GM21825 (cell line): Measurements from ENCODE around the gene TMEM260.
A peak's percentile ranks its signal among the peaks of the same experiment; 100 is the strongest.

ENCODE experiments used
- ATAC-seq: cut with Tn5 transposase; IDR thresholded peaks from one replicate; pipeline ENCODE4 v1.9.1; 2021; ENCODE audit warnings: mild to moderate bottlenecking, moderate library complexity; ENCODE audit not compliant: unreplicated experiment

Gene TMEM260

GRCh38 chr14:56579345-56580220 is at the start of gene TMEM260:
Gene TMEM260, plus strand, starts transcription at chr14:56579798. Its CDS starts 117 bp downstream, at chr14:56579915.
- peak; percentile 87 for ATAC-seq

- ATAC-seq = no peak
Observed at GRCh38 chr14:56532546-56532945, 47.1 kb upstream of the TMEM260 start.

- ATAC-seq = no peak
Observed at GRCh38 chr14:56534656-56535055, 44.9 kb upstream of the TMEM260 start.

GRCh38 chr14:56539862-56540261 is 39.7 kb upstream of the TMEM260 start:
- no peak for ATAC-seq

- ATAC-seq = no peak
Observed at GRCh38 chr14:56543436-56543835, 36.2 kb upstream of the TMEM260 start.

GRCh38 chr14:56549721-56550120 is 29.9 kb upstream of the TMEM260 start:
- ATAC-seq = no peak

GRCh38 chr14:56552615-56553014 is 27.0 kb upstream of the TMEM260 start:
- ATAC-seq = no peak

GRCh38 chr14:56554301-56554700 is 25.3 kb upstream of the TMEM260 start:
- no peak for ATAC-seq

- no peak for ATAC-seq
Observed at GRCh38 chr14:56555921-56556570, 23.6 kb upstream of the TMEM260 start.

GRCh38 chr14:56559182-56559581 is 20.4 kb upstream of the TMEM260 start:
- ATAC-seq = no peak

- no peak for ATAC-seq
Observed at GRCh38 chr14:56561606-56562005, 18.0 kb upstream of the TMEM260 start.

GRCh38 chr14:56562883-56563282 is 16.7 kb upstream of the TMEM260 start:
- ATAC-seq = no peak

- no peak for ATAC-seq
Observed at GRCh38 chr14:56569174-56569573, 10.4 kb upstream of the TMEM260 start.

GRCh38 chr14:56570295-56570694 is 9.3 kb upstream of the TMEM260 start:
- no peak for ATAC-seq

GRCh38 chr14:56580221-56580711 is 668 bp downstream of the TMEM260 start:
- ATAC-seq = no peak

- no peak for ATAC-seq
Observed at GRCh38 chr14:56581041-56581727, 1.6 kb downstream of the TMEM260 start.

- no peak for ATAC-seq
Observed at GRCh38 chr14:56585461-56586084, 6.0 kb downstream of the TMEM260 start.

- no peak for ATAC-seq
Observed at GRCh38 chr14:56587701-56588100, 8.1 kb downstream of the TMEM260 start.

GRCh38 chr14:56590535-56590960 is 10.9 kb downstream of the TMEM260 start:
- no peak for ATAC-seq

- no peak for ATAC-seq
Observed at GRCh38 chr14:56592746-56593544, 13.3 kb downstream of the TMEM260 start.
